ENCODE data around the gene ARHGAP5.

ARHGAP5 gene

GRCh38 chr14:32075672-32076277 lies 1.3 kb upstream of the ARHGAP5 start:
- DNase-seq (ENCODE audit: low spot score), result peak; percentile 87

DNA sequence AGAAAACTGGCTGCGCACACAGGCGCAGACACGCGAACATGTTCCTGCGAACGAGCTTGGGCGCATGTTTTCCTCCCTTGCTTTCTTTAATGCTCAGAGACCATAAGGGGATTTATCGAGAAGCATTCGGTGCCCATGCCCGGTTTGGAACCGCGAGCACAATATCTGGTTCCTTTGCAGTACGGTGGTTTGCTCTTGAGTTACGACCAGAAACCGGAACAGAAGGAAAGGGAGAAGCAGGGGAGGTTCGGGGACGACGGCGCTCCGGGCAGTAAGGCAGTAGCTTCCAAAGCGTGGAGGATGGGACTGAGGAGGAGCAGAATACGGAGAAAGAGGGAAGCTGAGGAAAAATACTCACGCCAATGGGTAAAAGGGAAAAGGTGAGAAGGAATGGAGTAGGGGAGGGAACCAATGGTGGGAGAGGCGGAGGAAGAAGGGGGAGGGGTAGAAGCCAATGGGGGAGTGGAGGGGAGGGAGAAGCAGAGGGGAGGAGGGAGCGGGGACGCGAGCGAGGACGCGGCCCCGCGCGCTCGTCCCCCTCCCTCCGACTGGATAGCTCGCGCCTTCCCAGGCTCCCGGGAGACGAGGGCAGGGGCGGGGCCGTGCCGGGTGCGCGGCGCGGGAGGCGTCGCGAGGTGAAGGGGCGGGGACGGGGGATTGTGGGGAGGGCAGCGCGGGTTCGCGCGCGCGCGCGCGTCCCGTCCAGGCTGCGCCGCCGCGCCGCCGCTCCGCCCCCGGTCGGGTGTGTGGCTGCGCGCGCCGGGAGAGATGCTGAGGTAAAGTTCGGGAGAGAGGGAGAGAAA lies 625 bp upstream of the ARHGAP5 start:
- TF ChIP-seq, protein P1, sequence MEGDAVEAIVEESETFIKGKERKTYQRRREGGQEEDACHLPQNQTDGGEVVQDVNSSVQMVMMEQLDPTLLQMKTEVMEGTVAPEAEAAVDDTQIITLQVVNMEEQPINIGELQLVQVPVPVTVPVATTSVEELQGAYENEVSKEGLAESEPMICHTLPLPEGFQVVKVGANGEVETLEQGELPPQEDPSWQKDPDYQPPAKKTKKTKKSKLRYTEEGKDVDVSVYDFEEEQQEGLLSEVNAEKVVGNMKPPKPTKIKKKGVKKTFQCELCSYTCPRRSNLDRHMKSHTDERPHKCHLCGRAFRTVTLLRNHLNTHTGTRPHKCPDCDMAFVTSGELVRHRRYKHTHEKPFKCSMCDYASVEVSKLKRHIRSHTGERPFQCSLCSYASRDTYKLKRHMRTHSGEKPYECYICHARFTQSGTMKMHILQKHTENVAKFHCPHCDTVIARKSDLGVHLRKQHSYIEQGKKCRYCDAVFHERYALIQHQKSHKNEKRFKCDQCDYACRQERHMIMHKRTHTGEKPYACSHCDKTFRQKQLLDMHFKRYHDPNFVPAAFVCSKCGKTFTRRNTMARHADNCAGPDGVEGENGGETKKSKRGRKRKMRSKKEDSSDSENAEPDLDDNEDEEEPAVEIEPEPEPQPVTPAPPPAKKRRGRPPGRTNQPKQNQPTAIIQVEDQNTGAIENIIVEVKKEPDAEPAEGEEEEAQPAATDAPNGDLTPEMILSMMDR (IDR thresholded peaks at IDR 0.05), result no peak
- H3K27ac ChIP-seq, result peak overlapping the region; percentile 98 to 100
- DNase-seq (ENCODE audit: low spot score), result peak; percentile 97
- H3K4me3 ChIP-seq, result peak overlapping the region; percentile 93

More at GRCh38 chr14:32075672-32076277, 1.3 kb upstream of the ARHGAP5 start:
- TF ChIP-seq, protein P1 (IDR thresholded peaks at IDR 0.05), result no peak
- Histone ChIP-seq H3K27ac (peak overlapping the region; percentile 97 to 100), H3K4me3 (peak overlapping the region; percentile 93)

DNA sequence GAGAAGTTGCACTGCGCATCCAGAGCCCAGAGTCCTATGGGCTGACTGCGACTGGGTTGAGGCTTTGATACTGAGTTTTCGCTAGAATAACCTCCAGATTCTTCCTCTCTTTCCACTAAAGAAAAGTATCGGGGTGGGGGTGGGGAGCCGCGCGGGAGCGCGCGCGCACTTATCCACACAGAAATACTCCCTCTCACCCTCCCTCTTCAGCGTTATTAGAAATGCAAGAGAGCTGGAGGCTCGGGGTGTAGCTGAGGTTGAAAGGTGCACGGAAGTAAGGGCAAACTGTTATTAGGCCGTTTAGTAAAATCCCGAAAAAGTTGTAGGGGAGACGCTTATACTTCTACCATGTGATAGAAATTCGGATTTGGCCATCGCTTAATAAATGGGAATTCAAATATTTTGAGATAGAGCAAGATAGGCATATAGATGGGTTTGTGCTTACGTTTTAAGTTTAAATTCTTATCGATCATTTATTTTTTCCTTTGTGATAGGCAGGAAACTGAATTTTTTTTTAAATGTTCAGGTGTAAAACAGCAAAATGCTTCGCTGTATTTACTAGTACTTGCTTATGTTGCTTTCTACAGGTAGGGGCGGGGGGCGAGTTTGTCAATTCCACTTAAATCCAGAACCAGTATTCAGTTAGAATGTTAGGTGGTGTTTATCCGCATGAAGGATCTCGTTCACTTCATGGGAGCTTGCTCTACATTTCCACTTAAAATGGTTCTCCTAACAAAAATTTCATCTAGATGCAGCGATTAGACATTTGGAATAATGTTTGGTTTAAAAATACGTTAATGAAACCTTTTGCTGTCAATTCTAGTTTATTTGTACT lies 1.1 kb downstream of the ARHGAP5 start:
- TF ChIP-seq, protein P1 (IDR thresholded peaks at IDR 0.05), result no peak
- Histone ChIP-seq H3K4me3 (peak overlapping the region; percentile 93), H3K27ac (peak overlapping the region; percentile 98 to 100)
- peak; percentile 77 for DNase-seq (ENCODE audit: low spot score)

DNA sequence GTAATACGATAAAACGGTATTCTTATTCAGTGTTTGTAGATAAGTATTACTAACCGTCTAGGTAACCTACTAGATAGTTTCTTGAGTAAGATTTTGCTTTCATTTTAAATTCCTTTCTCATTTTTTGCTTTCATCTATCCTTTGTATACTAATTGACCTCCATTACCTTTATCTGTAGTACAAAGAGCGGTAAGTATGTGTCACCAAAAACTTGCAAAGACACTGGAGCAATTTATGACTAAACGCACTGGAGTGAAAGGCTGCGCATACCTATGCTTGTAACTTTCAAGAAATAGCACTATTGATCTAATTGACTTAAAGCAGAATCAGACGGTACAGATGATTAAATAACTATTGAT lies 1.7 kb downstream of the ARHGAP5 start:
- peak overlapping the region; percentile 93 for H3K4me3 ChIP-seq
- TF ChIP-seq, protein P1 (IDR thresholded peaks at IDR 0.05), result no peak
- peak overlapping the region; percentile 9 to 98 for H3K27ac ChIP-seq
- no peak for DNase-seq (ENCODE audit: low spot score)

DNA sequence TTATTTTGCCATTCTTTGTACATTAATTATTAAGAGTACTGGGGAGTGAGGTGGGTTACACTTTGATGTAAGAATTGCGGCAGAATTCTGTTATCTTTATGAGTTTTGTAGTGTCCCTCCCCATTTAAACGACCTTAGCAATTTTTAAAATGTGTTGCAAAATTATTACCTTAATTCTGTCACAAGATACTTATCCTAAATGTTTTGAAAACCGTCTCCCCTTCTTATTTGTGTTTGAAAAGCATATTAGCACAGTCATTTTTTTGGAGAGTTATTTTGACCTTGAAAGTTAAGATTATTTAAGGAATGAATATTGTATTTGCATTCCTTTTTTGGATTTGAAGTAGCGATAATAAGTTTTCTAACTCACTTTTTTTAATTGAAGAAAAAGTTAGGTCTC lies 2.2 kb downstream of the ARHGAP5 start:
- no peak for DNase-seq (ENCODE audit: low spot score)
- Histone ChIP-seq H3K4me3 (peak overlapping the region; percentile 93), H3K27ac (peak overlapping the region in 1 of 2 donors; percentile 9)
- TF ChIP-seq, protein P1 (IDR thresholded peaks at IDR 0.05), result no peak

DNA sequence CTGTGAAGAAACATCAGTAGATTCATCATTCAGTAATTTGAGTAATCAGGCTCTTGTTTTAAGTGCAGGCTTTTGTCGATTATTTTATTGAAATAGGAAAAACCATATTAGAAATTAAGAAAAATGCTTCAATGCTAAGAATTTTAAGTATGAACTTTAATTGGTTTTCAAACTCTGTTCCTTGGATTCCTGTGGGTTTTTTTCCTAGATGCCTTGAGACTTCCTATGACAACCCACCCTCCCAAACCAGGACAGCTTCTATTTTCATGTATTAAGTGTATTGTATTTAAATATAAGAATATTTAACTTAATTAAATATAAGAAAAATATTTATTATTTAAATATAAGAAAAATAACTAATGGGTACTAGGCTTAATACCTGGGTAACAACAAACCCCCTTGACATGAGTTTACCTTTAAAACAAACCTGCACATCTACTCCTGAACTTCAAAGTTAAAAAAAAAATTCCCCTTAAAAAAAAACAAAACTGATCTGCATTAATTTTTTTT lies 3.0 kb downstream of the ARHGAP5 start:
- no peak overlapping the region for H3K4me3 ChIP-seq
- no peak for DNase-seq (ENCODE audit: low spot score)
- TF ChIP-seq, protein P1 (IDR thresholded peaks at IDR 0.05), result no peak
- H3K27ac ChIP-seq, result no peak overlapping the region
